ENCODE results near the gene GUSB.

GUSB gene

GRCh38 chr7:65979583-65980477 lies 2.2 kb downstream of the GUSB start:
- TF ChIP-seq, protein P1, sequence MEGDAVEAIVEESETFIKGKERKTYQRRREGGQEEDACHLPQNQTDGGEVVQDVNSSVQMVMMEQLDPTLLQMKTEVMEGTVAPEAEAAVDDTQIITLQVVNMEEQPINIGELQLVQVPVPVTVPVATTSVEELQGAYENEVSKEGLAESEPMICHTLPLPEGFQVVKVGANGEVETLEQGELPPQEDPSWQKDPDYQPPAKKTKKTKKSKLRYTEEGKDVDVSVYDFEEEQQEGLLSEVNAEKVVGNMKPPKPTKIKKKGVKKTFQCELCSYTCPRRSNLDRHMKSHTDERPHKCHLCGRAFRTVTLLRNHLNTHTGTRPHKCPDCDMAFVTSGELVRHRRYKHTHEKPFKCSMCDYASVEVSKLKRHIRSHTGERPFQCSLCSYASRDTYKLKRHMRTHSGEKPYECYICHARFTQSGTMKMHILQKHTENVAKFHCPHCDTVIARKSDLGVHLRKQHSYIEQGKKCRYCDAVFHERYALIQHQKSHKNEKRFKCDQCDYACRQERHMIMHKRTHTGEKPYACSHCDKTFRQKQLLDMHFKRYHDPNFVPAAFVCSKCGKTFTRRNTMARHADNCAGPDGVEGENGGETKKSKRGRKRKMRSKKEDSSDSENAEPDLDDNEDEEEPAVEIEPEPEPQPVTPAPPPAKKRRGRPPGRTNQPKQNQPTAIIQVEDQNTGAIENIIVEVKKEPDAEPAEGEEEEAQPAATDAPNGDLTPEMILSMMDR (IDR thresholded peaks at IDR 0.05; ENCODE audit: low read depth, low read length) = no peak
- DNase-seq (ENCODE audit: low read depth in 2 of 2) = no peak
- no peak overlapping the region for H3K4me3 ChIP-seq (replicated peaks in 1 of 2; ENCODE audit: low read depth in 2 of 2, low read length in 2 of 2)

GRCh38 chr7:65978891-65979582 lies 3.0 kb downstream of the GUSB start:
- TF ChIP-seq, protein P1 (IDR thresholded peaks at IDR 0.05; ENCODE audit: low read depth, low read length) = no peak
- no peak overlapping the region for H3K4me3 ChIP-seq (replicated peaks in 1 of 2; ENCODE audit: low read depth in 2 of 2, low read length in 2 of 2)
- DNase-seq (ENCODE audit: low read depth in 2 of 2) = no peak

DNA sequence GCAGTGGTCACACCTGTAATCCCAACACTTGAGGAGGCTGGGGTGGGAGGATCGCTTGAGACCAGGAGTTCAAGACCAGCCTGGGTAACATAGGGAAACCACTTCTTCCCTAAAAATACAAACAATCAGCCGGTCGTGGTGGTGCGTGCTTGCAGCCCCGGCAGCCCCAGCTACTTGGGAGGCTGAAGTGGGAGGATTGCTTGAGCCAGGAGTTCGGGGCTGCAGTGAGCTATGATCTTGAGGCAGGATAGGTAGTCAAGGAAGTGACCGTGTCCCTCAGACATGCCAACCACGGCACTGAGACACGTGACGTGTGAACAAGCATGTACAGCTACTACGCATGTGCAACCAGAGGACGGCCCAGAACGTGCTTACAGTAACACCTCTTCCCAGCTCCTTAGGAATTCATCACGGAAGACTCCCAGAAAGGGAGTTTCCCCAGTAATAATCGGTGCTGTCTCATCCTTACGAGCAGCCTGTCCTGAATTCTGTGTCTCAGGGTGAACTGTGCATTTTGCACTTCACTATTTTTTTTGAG lies 5.3 kb downstream of the GUSB start:
- H3K4me3 ChIP-seq (replicated peaks in 1 of 2; ENCODE audit: low read depth in 2 of 2, low read length in 2 of 2) = no peak overlapping the region
- no peak for DNase-seq (ENCODE audit: low read depth in 2 of 2)
- TF ChIP-seq, protein P1 (IDR thresholded peaks at IDR 0.05; ENCODE audit: low read depth, low read length) = no peak

DNA sequence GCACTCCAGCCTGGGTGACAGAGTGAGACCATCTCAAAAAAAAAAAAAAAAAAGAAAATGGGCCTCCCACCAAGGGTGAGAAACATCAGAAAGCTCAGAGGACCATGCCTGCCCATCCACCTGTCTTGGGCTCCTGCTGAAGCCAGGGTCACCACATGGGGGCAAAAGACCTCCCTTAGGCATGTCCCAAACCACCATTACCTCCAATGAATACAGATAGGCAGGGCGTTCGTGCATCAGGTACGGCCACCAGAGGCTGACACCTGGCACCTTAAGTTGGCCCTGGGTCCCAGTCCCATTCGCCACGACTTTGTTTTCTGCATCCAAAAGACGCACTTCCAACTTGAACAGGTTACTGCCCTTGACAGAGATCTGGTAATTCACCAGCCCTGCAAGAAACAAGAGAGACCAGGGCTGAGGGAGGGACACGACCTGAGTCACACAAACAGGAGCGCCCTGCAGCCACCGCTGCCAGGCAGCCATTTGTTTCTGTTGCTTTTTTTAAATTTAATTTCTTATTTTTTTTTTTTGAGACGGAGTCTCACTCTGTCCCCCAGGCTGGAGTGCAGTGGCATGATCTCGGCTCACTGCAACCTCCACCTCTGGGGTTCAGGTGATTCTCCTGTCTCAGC lies 6.1 kb downstream of the GUSB start:
- TF ChIP-seq, protein P1 (IDR thresholded peaks at IDR 0.05; ENCODE audit: low read depth, low read length) = no peak
- no peak for DNase-seq (ENCODE audit: low read depth in 2 of 2)
- H3K4me3 ChIP-seq (replicated peaks in 1 of 2; ENCODE audit: low read depth in 2 of 2, low read length in 2 of 2) = no peak overlapping the region

- no peak for DNase-seq (ENCODE audit: low read depth in 2 of 2)
- H3K4me3 ChIP-seq (replicated peaks in 1 of 2; ENCODE audit: low read depth in 2 of 2, low read length in 2 of 2) = no peak overlapping the region
- TF ChIP-seq, protein P1 (IDR thresholded peaks at IDR 0.05; ENCODE audit: low read depth, low read length) = no peak
Measured at GRCh38 chr7:65974876-65975275, 7.1 kb downstream of the GUSB start.

DNA sequence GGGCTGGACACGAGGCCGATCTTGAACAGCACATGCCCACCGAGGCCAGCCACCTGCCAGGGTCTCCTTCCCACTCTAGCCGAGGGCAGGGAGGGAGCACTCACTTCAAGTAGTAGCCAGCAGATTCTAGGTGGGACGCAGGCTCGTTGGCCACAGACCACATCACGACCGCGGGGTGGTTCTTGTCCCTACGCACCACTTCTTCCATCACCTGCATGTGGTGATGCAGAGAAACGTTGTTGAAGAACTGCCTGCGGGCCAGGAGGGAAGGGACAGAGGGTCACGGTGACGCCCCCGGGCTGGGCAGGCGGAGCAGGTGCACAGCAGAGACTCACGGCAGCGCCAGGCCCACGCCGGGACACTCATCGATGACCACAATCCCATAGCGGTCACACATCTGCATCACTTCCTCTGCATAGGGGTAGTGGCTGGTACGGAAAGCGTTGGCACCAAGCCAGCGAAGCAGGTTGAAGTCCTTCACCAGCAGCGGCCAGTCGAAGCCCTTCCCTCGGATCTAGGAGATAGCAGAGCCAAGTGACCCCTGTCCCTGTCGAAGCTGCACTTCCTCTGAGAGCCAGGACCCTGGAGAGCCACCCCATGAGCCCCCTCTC lies 7.7 kb downstream of the GUSB start:
- DNase-seq (ENCODE audit: low read depth in 2 of 2) = no peak
- no peak overlapping the region for H3K4me3 ChIP-seq (replicated peaks in 1 of 2; ENCODE audit: low read depth in 2 of 2, low read length in 2 of 2)
- TF ChIP-seq, protein P1 (IDR thresholded peaks at IDR 0.05; ENCODE audit: low read depth, low read length) = no peak
